GM18520 (cell line): ENCODE measurements around the gene LRRC36.
"Not testable (repeated sequence)": the region's sequence is repeated elsewhere in the genome, so short reads cannot be mapped to it uniquely, and the experiment has no call there.

ENCODE experiments used
- ATAC-seq: cut with Tn5 transposase; IDR thresholded peaks from one replicate; pipeline ENCODE4 v1.9.1; 2021; ENCODE audit not compliant: unreplicated experiment

The LRRC36 gene

DNA sequence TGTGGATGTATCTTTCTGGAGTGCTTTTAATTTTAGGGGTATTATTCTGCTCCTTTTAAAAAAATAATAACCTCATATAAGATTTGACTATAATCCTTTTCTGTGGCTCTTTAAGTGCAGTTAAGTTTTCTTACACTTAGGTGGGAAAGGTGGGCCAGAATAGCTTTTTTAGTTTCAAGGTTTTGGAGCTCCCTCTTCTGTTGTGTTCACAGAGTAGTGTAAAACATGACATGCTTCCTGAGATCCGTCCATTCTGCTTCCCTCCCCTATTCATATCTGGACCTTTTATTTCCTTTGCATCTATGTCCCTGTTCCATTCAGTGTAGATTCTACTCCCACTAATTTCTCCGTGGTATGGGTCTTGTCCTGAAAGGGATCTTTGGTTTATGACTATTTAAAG is 12.8 kb downstream of the LRRC36 start:
- ATAC-seq = no peak

- ATAC-seq = no peak
Observed at GRCh38 chr16:67341250-67341649, 14.6 kb downstream of the LRRC36 start.

- no peak for ATAC-seq
Observed at GRCh38 chr16:67342616-67343015, 16.0 kb downstream of the LRRC36 start.

DNA sequence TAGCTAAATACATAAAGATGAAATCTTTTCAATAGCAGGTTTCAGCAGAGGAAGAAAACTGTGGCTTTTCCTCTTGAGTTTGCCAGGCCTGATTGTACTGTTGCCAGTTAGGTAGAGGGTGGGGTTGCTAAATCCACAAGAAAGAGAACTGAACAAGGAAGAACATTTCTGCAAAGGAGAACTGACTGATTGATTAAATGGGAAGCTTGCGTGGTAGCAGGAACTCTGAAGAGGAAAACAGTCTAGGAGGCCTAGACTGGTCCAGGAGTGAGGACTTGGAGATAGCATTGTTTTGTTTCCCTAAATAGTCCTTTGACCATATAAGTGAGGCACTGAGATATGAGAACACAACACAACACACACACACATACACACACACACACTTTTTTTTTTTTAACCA is 18.8 kb downstream of the LRRC36 start:
- ATAC-seq = no peak

GRCh38 chr16:67346341-67346740 is 19.7 kb downstream of the LRRC36 start:
- ATAC-seq = no peak

DNA sequence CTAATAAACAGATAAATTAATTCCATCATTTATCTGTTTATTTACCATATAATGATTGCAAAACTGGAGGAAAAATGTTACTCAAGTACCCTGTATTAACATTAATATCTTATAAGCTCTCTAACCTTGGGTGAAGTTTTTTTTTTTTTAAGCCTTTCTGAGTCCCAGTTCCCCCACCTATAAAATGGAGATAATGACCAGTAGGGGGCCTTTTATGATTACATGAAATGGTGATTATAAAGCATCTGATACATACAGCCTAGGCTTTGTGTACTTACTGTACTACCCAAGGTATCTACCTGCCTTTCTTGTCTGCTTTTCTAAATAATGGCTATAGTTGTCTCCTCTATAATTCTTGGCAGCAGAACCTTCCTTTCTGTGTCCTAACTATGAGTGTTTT is 22.6 kb downstream of the LRRC36 start:
- no peak for ATAC-seq

DNA sequence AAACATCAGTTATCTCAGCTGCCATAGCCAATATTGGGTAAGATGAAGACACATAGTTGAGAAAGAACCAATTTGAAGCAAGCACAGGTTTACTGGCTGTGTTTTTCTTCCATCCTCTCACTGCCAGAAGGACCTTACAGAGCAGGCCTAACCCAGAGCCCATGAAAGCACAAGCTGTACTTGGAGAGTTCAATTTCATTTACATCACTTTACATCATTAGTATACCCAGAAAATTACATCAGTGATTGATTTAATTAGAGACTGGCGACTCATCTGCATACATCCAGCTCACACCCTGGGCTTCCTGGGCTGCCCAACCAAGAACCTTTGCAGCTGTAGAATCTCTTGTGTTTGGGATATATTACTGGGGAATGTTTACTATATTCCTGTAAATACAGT is 23.7 kb downstream of the LRRC36 start:
- ATAC-seq = no peak

DNA sequence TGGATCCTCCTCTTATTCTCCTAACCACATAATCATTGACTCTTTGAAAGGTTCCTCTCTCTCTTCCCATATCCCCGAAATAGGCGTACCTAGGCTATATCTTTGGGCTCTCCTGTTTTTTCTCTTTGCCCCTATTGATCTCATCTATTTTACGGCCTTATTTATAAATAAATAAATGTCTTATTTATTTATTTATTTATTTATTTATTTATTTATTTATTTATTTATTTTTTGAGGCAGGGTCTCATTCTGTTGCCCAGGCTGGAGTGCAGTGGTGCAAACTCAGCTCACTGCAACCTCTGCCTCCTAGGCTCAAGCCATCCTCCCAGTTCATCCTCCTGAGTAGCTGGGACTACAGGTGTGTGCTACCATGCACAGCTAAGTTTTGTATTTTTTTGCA is 25.8 kb downstream of the LRRC36 start:
- ATAC-seq = not testable (repeated sequence)

GRCh38 chr16:67356396-67356795 is 29.8 kb downstream of the LRRC36 start:
- no peak for ATAC-seq

- ATAC-seq = no peak
Observed at GRCh38 chr16:67357561-67357960, 30.9 kb downstream of the LRRC36 start.

- ATAC-seq = not testable (repeated sequence)
Observed at GRCh38 chr16:67359540-67360269, 33.1 kb downstream of the LRRC36 start.

DNA sequence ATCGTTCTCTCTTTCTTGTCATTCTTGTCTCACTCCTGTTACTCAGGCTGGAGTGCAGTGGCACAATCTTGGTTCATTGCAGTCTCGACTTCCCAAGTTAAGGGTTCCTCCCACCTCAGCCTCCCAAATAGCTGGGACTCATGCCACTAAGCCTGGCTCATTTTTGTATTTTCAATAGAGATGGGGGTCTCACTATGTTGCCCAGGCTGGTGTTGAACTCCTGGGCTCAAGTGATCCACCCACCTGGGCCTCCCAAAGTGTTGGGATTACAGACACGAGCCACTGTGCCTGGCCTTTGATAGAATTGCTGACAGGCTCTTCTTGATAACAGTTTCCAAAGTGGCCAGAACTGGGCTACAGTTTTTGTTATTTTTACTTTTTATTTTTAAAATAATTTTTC is 34.4 kb downstream of the LRRC36 start:
- ATAC-seq = no peak

DNA sequence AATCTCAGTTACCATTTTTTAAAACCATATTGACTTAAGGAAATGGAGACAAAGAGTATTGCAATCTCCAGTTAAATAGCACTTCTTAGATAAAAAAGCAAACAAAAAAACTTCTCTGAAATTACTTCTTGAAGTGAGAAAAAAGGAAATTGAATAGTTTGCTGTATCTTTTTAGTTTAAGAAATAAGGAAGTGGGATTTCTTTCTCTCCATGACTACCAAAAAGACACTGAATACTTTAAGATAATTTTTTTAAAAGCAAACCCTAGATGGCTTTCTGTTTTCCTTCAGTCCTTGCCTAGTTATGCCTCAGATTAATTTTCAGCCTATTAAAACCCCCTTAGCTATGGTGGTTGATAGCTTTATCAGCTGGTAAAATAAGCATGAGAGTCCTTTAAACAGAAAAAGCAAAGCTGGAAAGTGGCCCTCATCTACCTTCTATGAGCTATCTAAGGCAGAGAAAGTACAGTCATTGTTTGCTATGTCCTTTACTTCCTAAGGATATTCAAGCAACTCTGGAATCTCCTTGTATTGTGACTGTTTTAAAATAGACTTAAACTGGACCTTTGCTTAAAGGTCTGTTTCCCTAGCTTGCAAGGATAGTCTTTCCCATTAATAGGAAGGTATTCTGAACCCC is 38.1 kb downstream of the LRRC36 start:
- ATAC-seq = no peak

GRCh38 chr16:67370661-67371060 is 44.0 kb downstream of the LRRC36 start:
- no peak for ATAC-seq

GRCh38 chr16:67372664-67373063 is 46.0 kb downstream of the LRRC36 start:
- no peak for ATAC-seq

- not testable (repeated sequence) for ATAC-seq
Observed at GRCh38 chr16:67376012-67376411, 49.4 kb downstream of the LRRC36 start.

DNA sequence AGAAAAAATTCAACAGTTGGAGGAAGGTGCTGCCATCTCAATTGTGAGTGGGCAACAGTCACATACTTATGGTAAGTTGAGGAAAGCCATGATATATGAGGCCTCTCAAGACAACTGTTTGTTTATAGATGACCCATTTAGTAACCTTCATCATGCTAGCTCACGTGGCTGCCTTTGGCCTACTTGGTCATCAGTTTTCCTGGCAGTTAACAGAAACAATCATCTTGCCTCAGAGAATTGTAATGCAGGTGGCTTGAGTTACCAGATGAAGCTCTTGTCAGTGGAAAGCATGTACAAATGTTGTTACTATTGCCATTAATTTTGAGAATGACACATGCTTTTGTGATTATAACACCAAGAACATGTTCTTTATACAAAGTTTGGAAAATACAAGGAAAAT is 52.0 kb downstream of the LRRC36 start:
- ATAC-seq = no peak

DNA sequence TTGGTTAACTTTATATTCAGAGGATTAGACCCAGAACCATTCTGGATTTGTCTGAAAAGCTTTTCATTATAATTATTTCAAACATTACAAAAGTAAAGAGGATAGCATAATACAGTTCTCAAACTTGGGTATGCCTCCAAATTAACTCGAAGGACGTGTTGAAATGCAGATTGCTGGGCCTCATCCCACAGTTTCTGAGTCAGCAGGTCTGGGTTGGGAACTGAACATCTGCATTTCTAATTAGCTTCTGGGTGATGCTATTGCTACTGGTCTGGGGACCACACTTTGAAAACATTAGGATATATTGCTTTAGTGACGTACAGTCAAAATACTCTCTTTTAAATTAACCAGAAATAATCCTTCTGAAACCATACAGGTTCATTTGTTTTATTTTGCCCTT is 56.7 kb downstream of the LRRC36 start:
- no peak for ATAC-seq

DNA sequence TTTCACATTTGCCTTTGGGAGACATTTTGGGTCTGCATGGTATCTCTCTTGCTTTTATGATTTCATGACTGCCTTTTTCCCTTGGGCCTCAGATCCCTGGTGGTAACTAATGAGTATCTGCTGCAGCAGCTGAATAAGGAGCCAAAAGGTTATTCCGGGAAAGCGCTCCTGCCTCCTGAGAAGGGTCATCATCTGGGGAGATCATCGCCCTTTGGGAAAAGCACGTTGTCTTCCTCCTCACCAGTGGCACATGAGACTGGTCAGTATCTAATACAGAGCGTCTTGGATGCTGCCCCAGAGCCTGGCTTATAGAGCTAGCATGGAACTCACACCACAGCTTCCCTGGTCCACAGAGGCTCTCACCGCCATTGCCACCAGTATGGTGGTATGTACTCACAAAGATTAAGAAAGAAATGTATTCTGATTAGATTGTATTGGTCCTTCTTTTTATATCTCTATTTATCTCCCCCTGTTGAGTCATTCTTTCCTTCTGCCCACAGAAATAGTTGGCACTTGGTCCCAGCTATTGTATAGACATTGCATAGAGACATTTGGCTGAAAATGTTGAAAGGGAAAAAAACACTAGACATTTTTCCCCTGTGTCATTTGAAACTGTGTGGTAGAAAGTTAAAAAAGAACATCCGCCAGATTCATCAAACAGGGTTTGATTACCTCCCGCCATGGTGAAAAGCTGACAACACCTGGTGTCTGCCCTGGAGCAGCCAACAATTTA is 58.3 kb downstream of the LRRC36 start:
- no peak for ATAC-seq

- no peak for ATAC-seq
Observed at GRCh38 chr16:67386861-67387455, 60.3 kb downstream of the LRRC36 start.

DNA sequence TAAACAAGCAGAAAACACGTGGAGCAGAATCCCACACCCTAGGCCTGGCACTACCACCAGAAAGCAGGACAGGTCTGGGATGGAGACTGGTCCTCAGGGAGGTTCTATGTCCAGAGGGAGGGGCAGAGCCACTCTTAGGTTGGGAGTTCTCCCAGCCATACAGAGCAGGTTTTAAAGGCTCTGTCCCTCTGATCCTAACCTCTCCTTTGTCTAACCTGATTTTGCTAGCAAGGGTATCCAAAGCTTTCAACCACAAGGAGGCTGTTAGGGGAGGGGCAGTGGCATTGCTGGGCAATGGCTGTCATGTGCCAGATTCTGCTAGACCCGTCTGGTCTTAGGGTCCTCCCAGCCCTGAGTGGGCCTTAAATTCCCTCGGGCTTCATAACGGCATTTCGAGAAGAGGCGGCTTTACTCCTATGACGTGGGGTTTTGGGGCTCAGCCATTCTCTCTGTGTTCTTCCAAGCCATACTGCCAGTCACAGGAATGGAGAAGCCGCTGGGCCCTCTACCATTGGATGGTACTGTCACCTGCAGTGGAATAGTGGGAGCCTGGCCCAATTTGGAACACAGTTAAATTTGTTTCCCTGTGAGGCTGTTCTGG is 61.0 kb downstream of the LRRC36 start:
- no peak for ATAC-seq
